Measurements from ENCODE around the gene ZNF423.

Gene ZNF423

GRCh38 chr16:49494474-49494873 lies 361.4 kb downstream of the ZNF423 start:
- Histone ChIP-seq H3K27me3 (ENCODE audit: control insufficient read depth, insufficient read depth, low read length) (peaks cover 19% of the 10 kb centered on the region), H3K4me2 (ENCODE audit: low read length) (no peak overlapping the region), H3K9ac (ENCODE audit: low read depth, low read length) (no peak overlapping the region), H3K9me3 (replicated peaks; ENCODE audit: low read length) (no peaks in the 10 kb centered on the region), H3K4me3 (ENCODE audit: low read length) (no peak overlapping the region), H3K36me3 (ENCODE audit: insufficient read depth, low read length) (no peaks in the 10 kb centered on the region), H3K4me1 (ENCODE audit: control insufficient read depth, insufficient read depth, low read length) (peaks cover 6% of the 10 kb centered on the region)

GRCh38 chr16:49493836-49494235 lies 362.1 kb downstream of the ZNF423 start:
- no peaks in the 10 kb centered on the region for H3K36me3 ChIP-seq (ENCODE audit: insufficient read depth, low read length)
- no peak overlapping the region for H3K9ac ChIP-seq (ENCODE audit: low read depth, low read length)
- H3K9me3 ChIP-seq (replicated peaks; ENCODE audit: low read length) = no peaks in the 10 kb centered on the region
- no peak overlapping the region for H3K4me2 ChIP-seq (ENCODE audit: low read length)
- peaks cover 19% of the 10 kb centered on the region for H3K27me3 ChIP-seq (ENCODE audit: control insufficient read depth, insufficient read depth, low read length)
- no peak overlapping the region for H3K4me3 ChIP-seq (ENCODE audit: low read length)
- peaks cover 6% of the 10 kb centered on the region for H3K4me1 ChIP-seq (ENCODE audit: control insufficient read depth, insufficient read depth, low read length)

- no peaks in the 10 kb centered on the region for H3K9me3 ChIP-seq (replicated peaks; ENCODE audit: low read length)
- H3K4me2 ChIP-seq (ENCODE audit: low read length) = no peak overlapping the region
- H3K9ac ChIP-seq (ENCODE audit: low read depth, low read length) = no peak overlapping the region
- peaks cover 19% of the 10 kb centered on the region for H3K27me3 ChIP-seq (ENCODE audit: control insufficient read depth, insufficient read depth, low read length)
- no peak overlapping the region for H3K4me3 ChIP-seq (ENCODE audit: low read length)
- no peaks in the 10 kb centered on the region for H3K36me3 ChIP-seq (ENCODE audit: insufficient read depth, low read length)
- peaks cover 6% of the 10 kb centered on the region for H3K4me1 ChIP-seq (ENCODE audit: control insufficient read depth, insufficient read depth, low read length)
Measured at GRCh38 chr16:49492896-49493626, 362.9 kb downstream of the ZNF423 start.

- Histone ChIP-seq H3K4me3 (ENCODE audit: low read length) (peak overlapping the region; percentile 59), H3K9ac (ENCODE audit: low read depth, low read length) (peak overlapping the region; percentile 38), H3K9me3 (replicated peaks; ENCODE audit: low read length) (no peaks in the 10 kb centered on the region), H3K4me1 (ENCODE audit: control insufficient read depth, insufficient read depth, low read length) (peaks cover 6% of the 10 kb centered on the region), H3K27me3 (ENCODE audit: control insufficient read depth, insufficient read depth, low read length) (peaks cover 19% of the 10 kb centered on the region), H3K4me2 (ENCODE audit: low read length) (peak overlapping the region; percentile 86), H3K36me3 (ENCODE audit: insufficient read depth, low read length) (no peaks in the 10 kb centered on the region)
Measured at GRCh38 chr16:49491771-49492761, 363.8 kb downstream of the ZNF423 start.

DNA sequence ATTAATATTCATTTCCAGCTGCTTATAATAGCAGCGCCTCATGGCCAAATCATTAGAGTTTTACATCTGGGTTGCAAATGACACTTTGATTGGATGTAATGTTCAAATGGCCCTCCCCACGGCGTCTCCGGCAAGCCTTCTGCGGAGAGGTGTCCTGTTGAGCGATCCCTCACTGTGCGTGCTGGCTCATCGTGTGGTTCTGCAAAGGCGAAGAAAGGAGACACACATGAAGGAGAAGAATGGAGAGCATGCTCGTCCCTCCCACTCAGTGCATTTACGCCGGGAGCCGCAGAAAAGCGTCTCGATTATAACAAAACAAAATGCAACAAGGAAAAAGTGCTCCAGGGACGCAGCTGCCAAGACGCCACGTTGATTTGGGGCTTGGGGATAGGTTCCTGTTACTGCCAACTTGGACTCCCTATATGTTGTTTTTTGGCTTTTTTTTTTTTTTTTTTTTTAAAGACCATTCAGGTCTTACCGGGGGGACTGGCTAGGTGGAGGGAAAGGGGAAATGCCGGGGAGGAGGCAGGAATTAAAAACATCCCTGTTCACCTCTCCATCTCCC lies 364.7 kb downstream of the ZNF423 start:
- no peak overlapping the region for H3K4me2 ChIP-seq (ENCODE audit: low read length)
- peaks cover 6% of the 10 kb centered on the region for H3K4me1 ChIP-seq (ENCODE audit: control insufficient read depth, insufficient read depth, low read length)
- H3K27me3 ChIP-seq (ENCODE audit: control insufficient read depth, insufficient read depth, low read length) = peaks cover 19% of the 10 kb centered on the region
- H3K9ac ChIP-seq (ENCODE audit: low read depth, low read length) = no peak overlapping the region
- H3K4me3 ChIP-seq (ENCODE audit: low read length) = no peak overlapping the region
- H3K9me3 ChIP-seq (replicated peaks; ENCODE audit: low read length) = no peaks in the 10 kb centered on the region
- no peaks in the 10 kb centered on the region for H3K36me3 ChIP-seq (ENCODE audit: insufficient read depth, low read length)

GRCh38 chr16:49490321-49490705 lies 365.6 kb downstream of the ZNF423 start:
- peaks cover 6% of the 10 kb centered on the region for H3K4me1 ChIP-seq (ENCODE audit: control insufficient read depth, insufficient read depth, low read length)
- H3K9ac ChIP-seq (ENCODE audit: low read depth, low read length) = no peak overlapping the region
- H3K9me3 ChIP-seq (replicated peaks; ENCODE audit: low read length) = no peaks in the 10 kb centered on the region
- H3K27me3 ChIP-seq (ENCODE audit: control insufficient read depth, insufficient read depth, low read length) = peaks cover 19% of the 10 kb centered on the region
- H3K4me3 ChIP-seq (ENCODE audit: low read length) = no peak overlapping the region
- H3K4me2 ChIP-seq (ENCODE audit: low read length) = no peak overlapping the region
- H3K36me3 ChIP-seq (ENCODE audit: insufficient read depth, low read length) = no peaks in the 10 kb centered on the region

- no peak overlapping the region for H3K9ac ChIP-seq (ENCODE audit: low read depth, low read length)
- peaks cover 6% of the 10 kb centered on the region for H3K4me1 ChIP-seq (ENCODE audit: control insufficient read depth, insufficient read depth, low read length)
- no peaks in the 10 kb centered on the region for H3K9me3 ChIP-seq (replicated peaks; ENCODE audit: low read length)
- no peak overlapping the region for H3K4me3 ChIP-seq (ENCODE audit: low read length)
- H3K27me3 ChIP-seq (ENCODE audit: control insufficient read depth, insufficient read depth, low read length) = peaks cover 19% of the 10 kb centered on the region
- H3K36me3 ChIP-seq (ENCODE audit: insufficient read depth, low read length) = no peaks in the 10 kb centered on the region
- no peak overlapping the region for H3K4me2 ChIP-seq (ENCODE audit: low read length)
Measured at GRCh38 chr16:49489686-49490320, 366.1 kb downstream of the ZNF423 start.

- Histone ChIP-seq H3K4me2 (ENCODE audit: low read length) (no peak overlapping the region), H3K4me3 (ENCODE audit: low read length) (no peak overlapping the region), H3K4me1 (ENCODE audit: control insufficient read depth, insufficient read depth, low read length) (peaks cover 6% of the 10 kb centered on the region), H3K36me3 (ENCODE audit: insufficient read depth, low read length) (no peaks in the 10 kb centered on the region), H3K27me3 (ENCODE audit: control insufficient read depth, insufficient read depth, low read length) (peaks cover 16% of the 10 kb centered on the region), H3K9me3 (replicated peaks; ENCODE audit: low read length) (no peaks in the 10 kb centered on the region), H3K9ac (ENCODE audit: low read depth, low read length) (no peak overlapping the region)
Measured at GRCh38 chr16:49488740-49489525, 367.0 kb downstream of the ZNF423 start.

DNA sequence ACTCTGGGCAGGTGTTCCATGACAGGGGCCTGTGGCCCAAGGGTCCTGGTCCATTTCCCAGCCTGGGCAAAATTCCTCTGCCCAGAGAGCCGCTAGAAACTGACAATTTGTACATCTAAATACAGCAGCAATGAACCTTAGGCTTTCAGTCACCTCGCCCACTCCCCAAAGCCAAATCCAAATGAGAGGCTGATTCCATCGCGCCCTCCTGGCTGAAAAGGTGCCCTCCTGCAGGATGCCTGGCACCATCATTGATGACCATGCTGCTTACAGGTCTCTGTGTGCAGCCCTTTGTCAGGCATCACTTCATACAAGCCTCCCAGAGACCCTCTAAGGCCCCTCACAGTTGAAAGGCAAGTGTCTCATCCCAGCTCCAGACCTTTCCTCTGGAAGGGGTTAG lies 367.6 kb downstream of the ZNF423 start:
- no peak overlapping the region for H3K4me3 ChIP-seq (ENCODE audit: low read length)
- H3K27me3 ChIP-seq (ENCODE audit: control insufficient read depth, insufficient read depth, low read length) = peaks cover 14% of the 10 kb centered on the region
- H3K36me3 ChIP-seq (ENCODE audit: insufficient read depth, low read length) = no peaks in the 10 kb centered on the region
- no peak overlapping the region for H3K9ac ChIP-seq (ENCODE audit: low read depth, low read length)
- H3K4me2 ChIP-seq (ENCODE audit: low read length) = no peak overlapping the region
- H3K4me1 ChIP-seq (ENCODE audit: control insufficient read depth, insufficient read depth, low read length) = peaks cover 6% of the 10 kb centered on the region
- H3K9me3 ChIP-seq (replicated peaks; ENCODE audit: low read length) = no peaks in the 10 kb centered on the region

- H3K27me3 ChIP-seq (ENCODE audit: control insufficient read depth, insufficient read depth, low read length) = peaks cover 14% of the 10 kb centered on the region
- no peak overlapping the region for H3K9ac ChIP-seq (ENCODE audit: low read depth, low read length)
- peaks cover 6% of the 10 kb centered on the region for H3K4me1 ChIP-seq (ENCODE audit: control insufficient read depth, insufficient read depth, low read length)
- no peaks in the 10 kb centered on the region for H3K9me3 ChIP-seq (replicated peaks; ENCODE audit: low read length)
- H3K36me3 ChIP-seq (ENCODE audit: insufficient read depth, low read length) = no peaks in the 10 kb centered on the region
- H3K4me2 ChIP-seq (ENCODE audit: low read length) = no peak overlapping the region
- H3K4me3 ChIP-seq (ENCODE audit: low read length) = no peak overlapping the region
Measured at GRCh38 chr16:49487746-49488145, 368.2 kb downstream of the ZNF423 start.

All from skeletal muscle satellite cell (primary cell).